Measurements from ENCODE around the gene PRKAG2.

PRKAG2 gene

GRCh38 chr7:151721694-151722093 lies 155.2 kb downstream of the PRKAG2 start:
- no peak for DNase-seq

GRCh38 chr7:151721236-151721635 lies 155.7 kb downstream of the PRKAG2 start:
- no peak for DNase-seq

- no peak for DNase-seq
Observed at GRCh38 chr7:151720280-151720679, 156.6 kb downstream of the PRKAG2 start.

- no peak for DNase-seq
Observed at GRCh38 chr7:151719897-151720242, 157.0 kb downstream of the PRKAG2 start.

- DNase-seq: no peak
Observed at GRCh38 chr7:151719031-151719896, 157.7 kb downstream of the PRKAG2 start.

GRCh38 chr7:151717918-151718317 lies 159.0 kb downstream of the PRKAG2 start:
- DNase-seq: no peak

GRCh38 chr7:151717415-151717814 lies 159.5 kb downstream of the PRKAG2 start:
- no peak for DNase-seq

- no peak for DNase-seq
Observed at GRCh38 chr7:151716323-151716722, 160.6 kb downstream of the PRKAG2 start.

GRCh38 chr7:151715666-151716315 lies 161.1 kb downstream of the PRKAG2 start:
- no peak for DNase-seq

GRCh38 chr7:151714201-151714600 lies 162.7 kb downstream of the PRKAG2 start:
- DNase-seq: no peak

GRCh38 chr7:151712810-151713125 lies 164.1 kb downstream of the PRKAG2 start:
- no peak for DNase-seq

- DNase-seq: no peak
Observed at GRCh38 chr7:151711906-151712809, 164.8 kb downstream of the PRKAG2 start.

- DNase-seq: no peak
Observed at GRCh38 chr7:151711435-151711872, 165.5 kb downstream of the PRKAG2 start.

- DNase-seq: no peak
Observed at GRCh38 chr7:151710646-151711434, 166.1 kb downstream of the PRKAG2 start.

- DNase-seq: no peak
Observed at GRCh38 chr7:151710121-151710640, 166.7 kb downstream of the PRKAG2 start.

GRCh38 chr7:151709141-151710038 lies 167.5 kb downstream of the PRKAG2 start:
- DNase-seq: no peak

GRCh38 chr7:151708610-151709009 lies 168.3 kb downstream of the PRKAG2 start:
- no peak for DNase-seq

GRCh38 chr7:151707757-151708156 lies 169.2 kb downstream of the PRKAG2 start:
- DNase-seq: no peak

GRCh38 chr7:151707105-151707469 lies 169.8 kb downstream of the PRKAG2 start:
- no peak for DNase-seq

- DNase-seq: no peak
Observed at GRCh38 chr7:151706277-151707104, 170.4 kb downstream of the PRKAG2 start.
